Ishikawa (cell line): ENCODE results near the gene CLSTN2.

Source experiments
- CEBPB ChIP-seq: IDR thresholded peaks from 2 replicates; pipeline ENCODE4 v1.6.1; 2012
- CREB1 ChIP-seq: IDR thresholded peaks from 2 replicates; pipeline ENCODE4 v1.6.1; 2012; ENCODE audit warnings: low read depth
- EGR1 ChIP-seq: IDR thresholded peaks from 2 replicates; pipeline ENCODE4 v1.6.1; 2012
- EP300 ChIP-seq: IDR thresholded peaks from 2 replicates; pipeline ENCODE4 v1.6.1; 2012; ENCODE audit warnings: borderline replicate concordance
- FOXM1 ChIP-seq: IDR thresholded peaks from 2 replicates; pipeline ENCODE4 v1.6.1; 2012; ENCODE audit warnings: low read depth, borderline replicate concordance
- NFIC ChIP-seq: IDR thresholded peaks from 2 replicates; pipeline ENCODE4 v1.6.1; 2012
- RAD21 ChIP-seq: IDR thresholded peaks from 2 replicates; pipeline ENCODE4 v1.6.1; 2012; ENCODE audit warnings: low read depth
- TAF1 ChIP-seq: IDR thresholded peaks from 2 replicates; pipeline ENCODE4 v1.6.1; 2012; ENCODE audit warnings: low read depth, mild to moderate bottlenecking
- TCF12 ChIP-seq: IDR thresholded peaks from 2 replicates; pipeline ENCODE4 v1.6.1; 2012; ENCODE audit warnings: low read depth
- TEAD4 ChIP-seq: IDR thresholded peaks from 2 replicates; pipeline ENCODE4 v1.6.1; 2012
- USF1 ChIP-seq: IDR thresholded peaks from 2 replicates; pipeline ENCODE4 v1.6.1; 2012
- YY1 ChIP-seq: IDR thresholded peaks from 2 replicates; pipeline ENCODE4 v1.6.1; 2012; ENCODE audit warnings: low read depth
- ZBTB7A ChIP-seq: IDR thresholded peaks from 2 replicates; pipeline ENCODE4 v1.6.1; 2012; ENCODE audit warnings: low read depth
- TF ChIP-seq, protein P1 (sequence below): IDR thresholded peaks from 2 replicates; pipeline ENCODE4 v1.6.1; 2012; ENCODE audit warnings: low read depth, mild to moderate bottlenecking
- TF ChIP-seq, protein P2 (sequence below): IDR thresholded peaks from 2 replicates; pipeline ENCODE4 v1.6.1; 2012

The CLSTN2 gene

GRCh38 chr3:140449413-140450256 lies 514.6 kb downstream of the CLSTN2 start:
- TF ChIP-seq TEAD4 (no peak), EGR1 (no peak), TAF1 (no peak), YY1 (no peak), CEBPB (no peak), EP300 (no peak), ZBTB7A (no peak), USF1 (no peak), CREB1 (no peak), FOXM1 (no peak), RAD21 (no peak), NFIC (no peak), TCF12 (no peak)
- TF ChIP-seq, protein P1, sequence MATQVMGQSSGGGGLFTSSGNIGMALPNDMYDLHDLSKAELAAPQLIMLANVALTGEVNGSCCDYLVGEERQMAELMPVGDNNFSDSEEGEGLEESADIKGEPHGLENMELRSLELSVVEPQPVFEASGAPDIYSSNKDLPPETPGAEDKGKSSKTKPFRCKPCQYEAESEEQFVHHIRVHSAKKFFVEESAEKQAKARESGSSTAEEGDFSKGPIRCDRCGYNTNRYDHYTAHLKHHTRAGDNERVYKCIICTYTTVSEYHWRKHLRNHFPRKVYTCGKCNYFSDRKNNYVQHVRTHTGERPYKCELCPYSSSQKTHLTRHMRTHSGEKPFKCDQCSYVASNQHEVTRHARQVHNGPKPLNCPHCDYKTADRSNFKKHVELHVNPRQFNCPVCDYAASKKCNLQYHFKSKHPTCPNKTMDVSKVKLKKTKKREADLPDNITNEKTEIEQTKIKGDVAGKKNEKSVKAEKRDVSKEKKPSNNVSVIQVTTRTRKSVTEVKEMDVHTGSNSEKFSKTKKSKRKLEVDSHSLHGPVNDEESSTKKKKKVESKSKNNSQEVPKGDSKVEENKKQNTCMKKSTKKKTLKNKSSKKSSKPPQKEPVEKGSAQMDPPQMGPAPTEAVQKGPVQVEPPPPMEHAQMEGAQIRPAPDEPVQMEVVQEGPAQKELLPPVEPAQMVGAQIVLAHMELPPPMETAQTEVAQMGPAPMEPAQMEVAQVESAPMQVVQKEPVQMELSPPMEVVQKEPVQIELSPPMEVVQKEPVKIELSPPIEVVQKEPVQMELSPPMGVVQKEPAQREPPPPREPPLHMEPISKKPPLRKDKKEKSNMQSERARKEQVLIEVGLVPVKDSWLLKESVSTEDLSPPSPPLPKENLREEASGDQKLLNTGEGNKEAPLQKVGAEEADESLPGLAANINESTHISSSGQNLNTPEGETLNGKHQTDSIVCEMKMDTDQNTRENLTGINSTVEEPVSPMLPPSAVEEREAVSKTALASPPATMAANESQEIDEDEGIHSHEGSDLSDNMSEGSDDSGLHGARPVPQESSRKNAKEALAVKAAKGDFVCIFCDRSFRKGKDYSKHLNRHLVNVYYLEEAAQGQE = no peak
- TF ChIP-seq, protein P2, sequence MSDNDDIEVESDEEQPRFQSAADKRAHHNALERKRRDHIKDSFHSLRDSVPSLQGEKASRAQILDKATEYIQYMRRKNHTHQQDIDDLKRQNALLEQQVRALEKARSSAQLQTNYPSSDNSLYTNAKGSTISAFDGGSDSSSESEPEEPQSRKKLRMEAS = no peak

DNA sequence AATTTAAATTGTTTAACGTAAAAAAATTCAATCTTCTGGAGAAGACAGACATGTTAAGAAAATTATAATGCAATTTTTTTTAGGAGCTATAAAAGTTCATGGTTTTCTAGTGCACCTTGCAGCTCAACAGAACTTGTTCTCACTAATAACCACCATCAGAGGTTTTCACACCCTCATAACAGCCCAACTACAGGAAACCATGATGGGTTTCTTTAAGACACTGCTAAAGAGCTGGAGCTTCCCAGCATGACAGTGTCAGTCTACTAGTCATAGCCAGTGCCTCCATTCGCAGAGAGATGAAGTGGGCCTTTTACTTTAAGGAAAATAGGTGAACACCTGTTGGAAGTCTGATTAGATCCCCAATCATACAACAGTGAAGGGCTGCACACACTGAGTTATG lies 518.8 kb downstream of the CLSTN2 start:
- TF ChIP-seq EGR1 = no peak
- no peak for TF ChIP-seq FOXM1
- TF ChIP-seq CEBPB = no peak
- no peak for TF ChIP-seq CREB1
- TF ChIP-seq, protein P2 = no peak
- TF ChIP-seq RAD21 = no peak
- TF ChIP-seq TAF1 = no peak
- no peak for TF ChIP-seq USF1
- TF ChIP-seq, protein P1 = no peak
- TF ChIP-seq TCF12 = no peak
- no peak for TF ChIP-seq TEAD4
- no peak for TF ChIP-seq YY1
- no peak for TF ChIP-seq EP300
- no peak for TF ChIP-seq NFIC
- TF ChIP-seq ZBTB7A = no peak

- no peak for TF ChIP-seq RAD21
- no peak for TF ChIP-seq TCF12
- no peak for TF ChIP-seq YY1
- TF ChIP-seq CREB1 = no peak
Measured at GRCh38 chr3:140455521-140456214, 520.7 kb downstream of the CLSTN2 start.

DNA sequence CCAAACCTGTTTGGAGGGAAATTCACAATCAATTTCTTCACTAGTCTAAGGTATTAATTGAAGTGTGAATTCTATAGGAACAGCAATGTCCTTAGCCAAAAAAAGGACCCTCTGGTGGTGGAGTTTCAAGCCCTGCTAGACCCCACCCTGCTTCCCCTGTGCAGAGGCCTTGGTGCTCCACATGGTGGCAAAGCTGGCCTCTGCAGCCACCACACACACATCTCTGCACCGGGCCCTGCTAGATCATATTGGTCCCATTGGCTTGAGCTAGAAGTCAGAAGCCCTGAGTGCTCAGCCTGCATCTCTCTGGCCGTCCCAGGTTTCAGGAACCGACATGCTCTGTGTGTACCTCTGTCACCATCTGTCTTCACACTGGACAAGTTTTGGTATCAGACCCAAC lies 522.0 kb downstream of the CLSTN2 start:
- no peak for TF ChIP-seq FOXM1
- no peak for TF ChIP-seq EGR1
- no peak for TF ChIP-seq TAF1
- no peak for TF ChIP-seq ZBTB7A
- TF ChIP-seq, protein P2 = no peak
- TF ChIP-seq CREB1 = no peak
- TF ChIP-seq EP300 = no peak
- TF ChIP-seq TCF12 = no peak
- no peak for TF ChIP-seq CEBPB
- no peak for TF ChIP-seq TEAD4
- TF ChIP-seq RAD21 = no peak

DNA sequence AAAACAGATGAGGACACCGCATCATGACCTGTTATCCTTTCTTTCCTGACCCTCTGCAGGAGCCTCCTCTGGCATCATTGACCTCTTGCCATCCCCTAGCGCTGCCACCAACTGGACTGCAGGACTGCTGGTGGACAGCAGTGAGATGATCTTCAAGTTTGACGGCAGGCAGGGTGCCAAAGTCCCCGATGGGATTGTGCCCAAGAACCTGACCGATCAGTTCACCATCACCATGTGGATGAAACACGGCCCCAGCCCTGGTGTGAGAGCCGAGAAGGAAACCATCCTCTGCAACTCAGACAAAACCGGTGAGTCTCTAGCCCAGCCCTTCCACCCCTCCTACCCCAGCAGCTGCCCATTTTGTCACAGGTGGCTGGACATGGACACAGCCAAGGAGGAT lies 524.5 kb downstream of the CLSTN2 start:
- TF ChIP-seq TCF12 = no peak
- no peak for TF ChIP-seq USF1
- no peak for TF ChIP-seq CREB1
- TF ChIP-seq CEBPB = no peak
- no peak for TF ChIP-seq YY1
- TF ChIP-seq EP300 = no peak
- TF ChIP-seq ZBTB7A = no peak
- no peak for TF ChIP-seq NFIC
- TF ChIP-seq, protein P2 = no peak
- no peak for TF ChIP-seq RAD21
- TF ChIP-seq EGR1 = no peak
- TF ChIP-seq FOXM1 = no peak
- TF ChIP-seq, protein P1 = no peak
- no peak for TF ChIP-seq TAF1
- TF ChIP-seq TEAD4 = no peak
